NCI-H1930 (cell line): Measurements from ENCODE around the gene GPR62.
"Not testable (repeated sequence)": the region's sequence is repeated elsewhere in the genome, so short reads cannot be mapped to it uniquely, and the experiment has no call there.

Experiments
- DNase-seq, 2 experiments: peaks; one replicate each; lab custom pipeline; 2025; lab: John Stamatoyannopoulos, UW

Gene GPR62

GRCh38 chr3:51992017-51992682 is 37.0 kb downstream of the GPR62 start:
- no peak for DNase-seq

GRCh38 chr3:51993657-51994056 is 38.5 kb downstream of the GPR62 start:
- not testable (repeated sequence) for DNase-seq

GRCh38 chr3:51994530-51994929 is 39.3 kb downstream of the GPR62 start:
- DNase-seq, result no peak

- peak; percentile 76 to 83 for DNase-seq
Measured at GRCh38 chr3:51995346-51996163, 40.4 kb downstream of the GPR62 start, which contains the start of gene RPL29. Gene RPL29, minus strand, starts transcription at chr3:51995895. Its CDS starts 434 bp downstream, at chr3:51995461.

- DNase-seq, result no peak
Measured at GRCh38 chr3:51997172-51997571, 42.0 kb downstream of the GPR62 start.

- DNase-seq, result no peak
Measured at GRCh38 chr3:51997935-51998596, 42.9 kb downstream of the GPR62 start.

GRCh38 chr3:51998774-51999173 is 43.6 kb downstream of the GPR62 start:
- no peak for DNase-seq

- DNase-seq, result no peak
Measured at GRCh38 chr3:51999846-52000245, 44.7 kb downstream of the GPR62 start.

GRCh38 chr3:52001443-52001974 is 46.3 kb downstream of the GPR62 start:
- peak; percentile 50 to 56 for DNase-seq

- no peak for DNase-seq
Measured at GRCh38 chr3:52002748-52003147, 47.6 kb downstream of the GPR62 start.

- peak in 1 of 2 experiments; percentile 9 for DNase-seq
Measured at GRCh38 chr3:52004163-52004787, 49.1 kb downstream of the GPR62 start.

GRCh38 chr3:52004906-52005395 is 49.8 kb downstream of the GPR62 start:
- DNase-seq, result no peak

GRCh38 chr3:52005571-52005986 is 50.4 kb downstream of the GPR62 start:
- no peak for DNase-seq

- no peak for DNase-seq
Measured at GRCh38 chr3:52006017-52006819, 51.0 kb downstream of the GPR62 start.

GRCh38 chr3:52006820-52007133 is 51.6 kb downstream of the GPR62 start:
- DNase-seq, result no peak
